ENCODE data around the gene TMEM248.

Gene TMEM248

DNA sequence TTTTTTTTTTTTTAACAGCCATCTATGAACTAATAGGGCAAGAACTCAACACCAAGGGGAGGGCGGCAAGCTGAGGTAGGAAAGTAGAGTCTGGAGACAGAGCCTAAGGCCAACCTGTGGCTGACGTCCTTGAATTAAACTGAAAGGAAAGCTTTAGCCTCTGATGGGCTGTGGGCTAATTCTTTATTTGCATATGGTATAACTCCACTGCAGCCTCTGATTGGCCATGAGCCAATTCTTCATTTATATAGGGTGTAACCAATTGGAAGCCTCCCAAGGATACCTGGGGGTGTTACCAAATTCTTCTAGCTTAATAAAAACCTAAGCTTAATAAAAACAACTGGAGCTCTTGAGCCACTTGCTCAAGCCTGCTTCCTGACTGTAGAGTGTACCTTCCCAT, 85.9 kb downstream of the TMEM248 start:
- DNase-seq, result no peak

Data from NCI-H446 (cell line).